ENCODE measurements around the gene ACSF3. TPM values are rescaled to one million over a fixed set of nuclear protein-coding genes. Genes with fewer than 3 reads are reported as not detected.

The ACSF3 gene
- total and polyA plus RNA-seq, 3 experiments from 2014 or later = 35.5 to 43.9 (median 43.6) TPM

- Mint-ChIP-seq H3K27me3 (no peaks in the 10 kb centered on the region), H3K4me3 (no peak overlapping the region), H3K36me3 (no peaks in the 10 kb centered on the region), H3K27ac (peak overlapping the region in 1 of 8 donors; percentile 66), H3K9me3 (peaks cover 0 to 2% (median 0%) of the 10 kb centered on the region in 5 donors), H3K4me1 (no peaks in the 10 kb centered on the region)
- ChIA-PET POLR2A (no interaction called here), CTCF (no interaction called here)
- Histone ChIP-seq H3K4me3 (ENCODE audit: low read length) (no peak overlapping the region), H3K27ac (ENCODE audit: low read depth, low read length) (no peak overlapping the region), H3K27me3 (ENCODE audit: insufficient read depth, low read length, poor library complexity, severe bottlenecking) (no peaks in the 10 kb centered on the region), H3K36me3 (ENCODE audit: insufficient read depth, low read length) (no peaks in the 10 kb centered on the region), H3K9me3 (ENCODE audit: low read length) (no peaks in the 10 kb centered on the region), H3K4me1 (ENCODE audit: insufficient read depth, low read length) (no peaks in the 10 kb centered on the region)
- no peak for DNase-seq
These were observed 33.4 kb upstream of the ACSF3 start for GRCh38 chr16:89060207-89060794.

GRCh38 chr16:89061086-89061485 is 32.6 kb upstream of the ACSF3 start:
- ChIA-PET CTCF (no interaction called here), POLR2A (no interaction called here)
- no peak for DNase-seq
- Mint-ChIP-seq H3K27ac (no peak overlapping the region), H3K27me3 (peaks cover 3 to 4% of the 10 kb centered on the region in 2 donors), H3K4me1 (no peaks in the 10 kb centered on the region), H3K4me3 (no peak overlapping the region), H3K36me3 (no peaks in the 10 kb centered on the region), H3K9me3 (peaks cover 0 to 2% (median 0%) of the 10 kb centered on the region in 5 donors)
- Histone ChIP-seq H3K27ac (ENCODE audit: low read depth, low read length) (no peak overlapping the region), H3K4me3 (ENCODE audit: low read length) (no peak overlapping the region), H3K4me1 (ENCODE audit: insufficient read depth, low read length) (no peaks in the 10 kb centered on the region), H3K36me3 (ENCODE audit: insufficient read depth, low read length) (no peaks in the 10 kb centered on the region), H3K27me3 (ENCODE audit: insufficient read depth, low read length, poor library complexity, severe bottlenecking) (no peaks in the 10 kb centered on the region), H3K9me3 (ENCODE audit: low read length) (no peaks in the 10 kb centered on the region)

- Mint-ChIP-seq H3K4me1 (no peaks in the 10 kb centered on the region), H3K4me3 (no peak overlapping the region), H3K27me3 (peaks cover 3 to 6% of the 10 kb centered on the region in 2 donors), H3K9me3 (peaks cover 0 to 2% (median 0%) of the 10 kb centered on the region in 5 donors), H3K36me3 (no peaks in the 10 kb centered on the region), H3K27ac (no peak overlapping the region)
- ChIA-PET CTCF (no interaction called here), POLR2A (no interaction called here)
- no peak for DNase-seq
- Histone ChIP-seq H3K4me3 (ENCODE audit: low read length) (no peak overlapping the region), H3K27me3 (ENCODE audit: insufficient read depth, low read length, poor library complexity, severe bottlenecking) (no peaks in the 10 kb centered on the region), H3K4me1 (ENCODE audit: insufficient read depth, low read length) (no peaks in the 10 kb centered on the region), H3K9me3 (ENCODE audit: low read length) (no peaks in the 10 kb centered on the region), H3K27ac (ENCODE audit: low read depth, low read length) (no peak overlapping the region), H3K36me3 (ENCODE audit: insufficient read depth, low read length) (no peaks in the 10 kb centered on the region)
These were observed 31.9 kb upstream of the ACSF3 start for GRCh38 chr16:89061590-89062380.

GRCh38 chr16:89062389-89063345 is 31.0 kb upstream of the ACSF3 start:
- Mint-ChIP-seq H3K36me3 (no peaks in the 10 kb centered on the region), H3K27me3 (peaks cover 3 to 6% of the 10 kb centered on the region in 2 donors), H3K4me3 (no peak overlapping the region), H3K27ac (no peak overlapping the region), H3K4me1 (no peaks in the 10 kb centered on the region), H3K9me3 (peaks cover 0 to 2% (median 0%) of the 10 kb centered on the region in 5 donors)
- no peak for DNase-seq
- CTCF ChIA-PET = no interaction called here
- Histone ChIP-seq H3K4me1 (ENCODE audit: insufficient read depth, low read length) (no peaks in the 10 kb centered on the region), H3K27ac (ENCODE audit: low read depth, low read length) (no peak overlapping the region), H3K9me3 (ENCODE audit: low read length) (no peaks in the 10 kb centered on the region), H3K27me3 (ENCODE audit: insufficient read depth, low read length, poor library complexity, severe bottlenecking) (no peaks in the 10 kb centered on the region), H3K36me3 (ENCODE audit: insufficient read depth, low read length) (no peaks in the 10 kb centered on the region), H3K4me3 (ENCODE audit: low read length) (no peak overlapping the region)
- POLR2A ChIA-PET = no interaction called here

GRCh38 chr16:89063768-89064320 is 29.8 kb upstream of the ACSF3 start:
- no peak overlapping the region for H3K4me3 Mint-ChIP-seq
- Histone ChIP-seq H3K9me3 (ENCODE audit: low read length) (no peaks in the 10 kb centered on the region), H3K27ac (ENCODE audit: low read depth, low read length) (no peak overlapping the region), H3K4me1 (ENCODE audit: insufficient read depth, low read length) (no peaks in the 10 kb centered on the region), H3K4me3 (ENCODE audit: low read length) (no peak overlapping the region), H3K36me3 (ENCODE audit: insufficient read depth, low read length) (no peaks in the 10 kb centered on the region), H3K27me3 (ENCODE audit: insufficient read depth, low read length, poor library complexity, severe bottlenecking) (no peaks in the 10 kb centered on the region)
- POLR2A ChIA-PET = no interaction called here
- H3K36me3 Mint-ChIP-seq = no peaks in the 10 kb centered on the region
- no peaks in the 10 kb centered on the region for H3K9me3 Mint-ChIP-seq
- no peak overlapping the region for H3K27ac Mint-ChIP-seq
- H3K27me3 Mint-ChIP-seq = peaks cover 3 to 6% of the 10 kb centered on the region in 2 donors
- DNase-seq = no peak
- CTCF ChIA-PET = no interaction called here
- no peaks in the 10 kb centered on the region for H3K4me1 Mint-ChIP-seq

- H3K4me1 Mint-ChIP-seq = no peaks in the 10 kb centered on the region
- no peak overlapping the region for H3K27ac ChIP-seq (ENCODE audit: low read depth, low read length)
- no peaks in the 10 kb centered on the region for H3K36me3 Mint-ChIP-seq
- H3K27me3 ChIP-seq (ENCODE audit: insufficient read depth, low read length, poor library complexity, severe bottlenecking) = no peaks in the 10 kb centered on the region
- H3K4me3 ChIP-seq (ENCODE audit: low read length) = no peak overlapping the region
- no peak overlapping the region for H3K27ac Mint-ChIP-seq
- ChIA-PET CTCF (no interaction called here), POLR2A (no interaction called here)
- H3K27me3 Mint-ChIP-seq = peaks cover 3 to 6% of the 10 kb centered on the region in 2 donors
- H3K4me3 Mint-ChIP-seq = no peak overlapping the region
- H3K36me3 ChIP-seq (ENCODE audit: insufficient read depth, low read length) = no peaks in the 10 kb centered on the region
- DNase-seq = no peak
- H3K4me1 ChIP-seq (ENCODE audit: insufficient read depth, low read length) = no peaks in the 10 kb centered on the region
- no peaks in the 10 kb centered on the region for H3K9me3 ChIP-seq (ENCODE audit: low read length)
- H3K9me3 Mint-ChIP-seq = no peaks in the 10 kb centered on the region
These were observed 28.8 kb upstream of the ACSF3 start for GRCh38 chr16:89064606-89065457.

GRCh38 chr16:89065458-89065822 is 28.2 kb upstream of the ACSF3 start:
- no peak overlapping the region for H3K27ac ChIP-seq (ENCODE audit: low read depth, low read length)
- DNase-seq = no peak
- CTCF ChIA-PET = no interaction called here
- Mint-ChIP-seq H3K9me3 (no peaks in the 10 kb centered on the region), H3K4me3 (no peak overlapping the region), H3K4me1 (no peaks in the 10 kb centered on the region), H3K27ac (no peak overlapping the region), H3K27me3 (peaks cover 3 to 6% of the 10 kb centered on the region in 2 donors), H3K36me3 (no peaks in the 10 kb centered on the region)
- H3K4me1 ChIP-seq (ENCODE audit: insufficient read depth, low read length) = no peaks in the 10 kb centered on the region
- POLR2A ChIA-PET = no interaction called here
- no peak overlapping the region for H3K4me3 ChIP-seq (ENCODE audit: low read length)
- H3K36me3 ChIP-seq (ENCODE audit: insufficient read depth, low read length) = no peaks in the 10 kb centered on the region
- no peaks in the 10 kb centered on the region for H3K9me3 ChIP-seq (ENCODE audit: low read length)
- H3K27me3 ChIP-seq (ENCODE audit: insufficient read depth, low read length, poor library complexity, severe bottlenecking) = no peaks in the 10 kb centered on the region
